Lower leg skin (tissue), 4 donors: ENCODE results near the gene CCDC69. TPM values are rescaled to one million over a fixed set of nuclear protein-coding genes. Genes with fewer than 3 reads are reported as not detected.

Experiments used
- DNase-seq, 2 donors: peaks; one replicate each; pipeline ENCODE4 v3.0.0-alpha.2; 2019; ENCODE audit warnings: low spot score in 2 of 2
- H3K4me3 ChIP-seq: fragments of 200-600 bp; sonication (generic); 2 replicates; pipeline ENCODE4 v1.5.1; 2017; ENCODE audit warnings: mild to moderate bottlenecking, low read depth; ENCODE audit not compliant: poor library complexity, severe bottlenecking
- CTCF ChIP-seq, 3 donors: fragments of 450-650 bp; IDR thresholded peaks; one replicate each; pipeline ENCODE4 v1.5.1; 2016; ENCODE audit warnings: antibody characterized with exemption in 3 of 3, mild to moderate bottlenecking in 3 of 3, moderate library complexity in 2 of 3
- POLR2A ChIP-seq, 2 donors: fragments of 450-650 bp; IDR thresholded peaks; one replicate each; pipeline ENCODE4 v1.6.1; 2016 to 2017; ENCODE audit warnings: antibody characterized with exemption in 2 of 2, mild to moderate bottlenecking in 1 of 2, moderate library complexity in 1 of 2
- WGBS, 2 donors: methylation state at CpG; one replicate each; pipeline ENCODE4 v1.1.5; 2018; 5-methylcytosine and 5-hydroxymethylcytosine counted together
- intact Hi-C: fragments of 100-400 bp; cut with DNase I; formaldehyde crosslinking; loops from one replicate; pipeline ENCODE4 v1.15.0; 2023; ENCODE audit warnings: low total_unique reads
- total RNA-seq, 4 donors: library from RNA; depleted of rRNA; stranded (reverse); fragments of >200 nt; gene quantifications; one replicate each; pipeline ENCODE4 v1.1.0, GENCODE V29; 2016

The CCDC69 gene
- total RNA-seq, 4 donors from 2014 or later = 21.4 to 33.3 (median 24.2) TPM

- intact Hi-C loops = no loop called here
- DNase-seq = peak in 1 of 2 donors; percentile 36
- H3K4me3 ChIP-seq = no peak overlapping the region
- 84 to 86% methylated on average over 7 of the region's 7 CpGs for WGBS, 2 donors
- no peak for TF ChIP-seq CTCF (IDR thresholded peaks at IDR 0.05)
- no peak for TF ChIP-seq POLR2A (IDR thresholded peaks at IDR 0.05)
These were observed 40.2 kb downstream of the CCDC69 start for GRCh38 chr5:151183456-151184245.

GRCh38 chr5:151182976-151183375 lies 40.9 kb downstream of the CCDC69 start:
- H3K4me3 ChIP-seq = no peak overlapping the region
- TF ChIP-seq CTCF (IDR thresholded peaks at IDR 0.05) = no peak
- TF ChIP-seq POLR2A (IDR thresholded peaks at IDR 0.05) = no peak
- intact Hi-C loops = no loop called here
- peak in 1 of 2 donors; percentile 39 for DNase-seq
- 81 to 85% methylated on average over 8 of the region's 8 CpGs for WGBS, 2 donors

- no peak overlapping the region for H3K4me3 ChIP-seq
- intact Hi-C loops = no loop called here
- TF ChIP-seq POLR2A (IDR thresholded peaks at IDR 0.05) = no peak
- no peak for TF ChIP-seq CTCF (IDR thresholded peaks at IDR 0.05)
- peak in 1 of 2 donors; percentile 67 for DNase-seq
- WGBS, 2 donors = 90 to 91% methylated on average over 4 of the region's 4 CpGs
These were observed 41.4 kb downstream of the CCDC69 start for GRCh38 chr5:151182524-151182900.

GRCh38 chr5:151181818-151182523 lies 41.9 kb downstream of the CCDC69 start:
- WGBS, 2 donors = 74 to 79% methylated on average over 4 of the region's 4 CpGs
- TF ChIP-seq CTCF (IDR thresholded peaks at IDR 0.05) (no peak), POLR2A (IDR thresholded peaks at IDR 0.05) (no peak)

GRCh38 chr5:151180291-151180690 lies 43.6 kb downstream of the CCDC69 start:
- no peak for TF ChIP-seq CTCF (IDR thresholded peaks at IDR 0.05)
- TF ChIP-seq POLR2A (IDR thresholded peaks at IDR 0.05) = no peak
- WGBS, 2 donors = 85 to 88% methylated on average over 6 of the region's 6 CpGs
- no peak overlapping the region for H3K4me3 ChIP-seq
- peak in 1 of 2 donors; percentile 40 for DNase-seq
- intact Hi-C loops = no loop called here

More at GRCh38 chr5:151181818-151182523, 41.9 kb downstream of the CCDC69 start:
- DNase-seq = peak in 1 of 2 donors; percentile 45
- no peak overlapping the region for H3K4me3 ChIP-seq
- intact Hi-C loops = no loop called here
